ENCODE results near the gene ZNF808.
"Not testable (repeated sequence)": the region's sequence is repeated elsewhere in the genome, so short reads cannot be mapped to it uniquely, and the experiment has no call there.

The ZNF808 gene

DNA sequence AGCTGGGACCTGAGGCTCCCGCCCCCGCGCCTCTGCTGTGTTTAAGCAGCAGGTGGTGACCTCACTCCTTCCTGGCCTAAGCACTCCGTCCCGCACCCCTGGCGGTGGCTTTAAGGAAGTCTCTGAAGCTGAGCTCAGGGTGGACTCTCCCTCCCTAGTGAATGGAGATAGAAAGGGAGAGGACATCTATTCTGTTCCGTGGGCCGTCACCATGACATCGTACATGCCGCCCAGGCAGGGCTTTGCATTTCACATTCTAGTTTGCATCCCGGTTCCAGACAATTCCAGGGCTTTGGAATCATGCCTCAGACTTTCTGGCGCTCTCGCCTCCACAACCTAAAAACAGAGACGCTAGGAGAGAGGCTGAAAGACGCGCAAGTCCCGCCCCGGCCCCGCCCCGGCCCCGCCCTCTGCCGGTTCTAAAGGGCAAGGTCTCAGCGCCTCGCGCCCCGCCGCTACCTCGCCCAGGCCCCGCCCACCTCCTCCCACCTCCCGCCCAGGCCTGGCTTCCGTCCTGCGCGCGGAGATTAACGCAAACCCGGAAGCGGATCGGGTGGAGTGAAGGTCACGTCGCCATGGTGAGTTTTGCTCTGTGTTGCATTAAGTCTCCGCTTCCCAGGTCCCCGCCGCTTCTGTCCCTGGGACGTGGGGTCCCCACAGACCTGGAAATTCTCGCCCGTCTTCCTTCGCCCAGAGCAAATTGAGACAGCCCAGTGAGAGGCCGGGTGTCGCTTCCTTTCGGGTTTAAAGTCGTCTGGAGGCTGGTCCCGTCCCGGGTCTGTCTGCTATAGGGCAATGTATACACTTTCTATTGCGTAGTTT lies at the start of gene ZNF808:
Gene ZNF808, plus strand, starts transcription at position 535 of the 822 bp plus-strand sequence. CDS start 15,617 bp downstream, outside the sequence.
- FAIRE-seq: no peak

DNA sequence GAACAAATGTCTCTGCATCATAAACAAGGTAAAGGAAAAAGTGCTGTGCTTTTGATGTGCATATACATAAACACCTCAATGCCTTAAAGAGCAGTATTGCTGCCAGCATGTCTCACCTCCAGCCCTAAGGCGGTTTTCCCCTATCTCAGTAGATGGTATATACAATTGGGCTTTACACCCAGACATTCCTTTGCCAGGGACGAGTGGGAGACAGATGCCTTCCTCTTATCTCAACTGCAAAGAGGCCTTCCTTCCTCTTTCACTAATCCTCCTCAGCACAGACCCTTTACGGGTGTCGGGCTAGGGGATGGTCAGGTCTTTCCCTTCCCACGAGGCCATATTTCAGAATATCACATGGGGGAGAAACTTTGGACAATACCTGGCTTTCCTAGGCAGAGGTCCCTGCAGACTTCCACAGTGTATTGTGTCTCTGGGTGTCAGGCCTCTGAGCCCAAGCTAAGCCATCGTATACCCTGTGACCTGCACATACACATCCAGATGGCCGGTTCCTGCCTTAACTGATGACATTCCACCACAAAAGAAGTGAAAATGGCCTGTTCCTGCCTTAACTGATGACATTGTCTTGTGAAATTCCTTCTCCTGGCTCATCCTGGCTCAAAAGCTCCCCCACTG lies 43.2 kb upstream of the ZNF808 start:
- FAIRE-seq: not testable (repeated sequence)

DNA sequence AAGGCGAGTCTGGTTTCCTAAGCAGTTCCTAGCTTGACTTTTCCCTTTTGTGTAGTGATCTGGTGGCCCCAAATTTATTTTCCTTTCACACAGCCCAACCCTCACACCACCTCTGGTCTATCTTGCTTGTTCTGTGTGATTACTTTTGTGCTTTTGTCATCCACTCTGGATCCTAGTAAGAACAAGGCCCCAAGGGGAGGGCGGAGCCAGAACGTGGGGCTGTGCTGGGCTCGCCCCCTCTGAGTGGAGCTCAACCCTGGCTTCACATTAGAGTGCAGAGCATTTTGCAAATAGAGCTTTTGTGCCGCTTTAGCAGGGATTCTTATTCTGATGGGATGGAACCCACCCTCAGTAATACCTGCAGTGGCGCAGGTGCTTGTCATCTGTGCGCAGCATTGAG lies 42.4 kb upstream of the ZNF808 start:
- FAIRE-seq: not testable (repeated sequence)

DNA sequence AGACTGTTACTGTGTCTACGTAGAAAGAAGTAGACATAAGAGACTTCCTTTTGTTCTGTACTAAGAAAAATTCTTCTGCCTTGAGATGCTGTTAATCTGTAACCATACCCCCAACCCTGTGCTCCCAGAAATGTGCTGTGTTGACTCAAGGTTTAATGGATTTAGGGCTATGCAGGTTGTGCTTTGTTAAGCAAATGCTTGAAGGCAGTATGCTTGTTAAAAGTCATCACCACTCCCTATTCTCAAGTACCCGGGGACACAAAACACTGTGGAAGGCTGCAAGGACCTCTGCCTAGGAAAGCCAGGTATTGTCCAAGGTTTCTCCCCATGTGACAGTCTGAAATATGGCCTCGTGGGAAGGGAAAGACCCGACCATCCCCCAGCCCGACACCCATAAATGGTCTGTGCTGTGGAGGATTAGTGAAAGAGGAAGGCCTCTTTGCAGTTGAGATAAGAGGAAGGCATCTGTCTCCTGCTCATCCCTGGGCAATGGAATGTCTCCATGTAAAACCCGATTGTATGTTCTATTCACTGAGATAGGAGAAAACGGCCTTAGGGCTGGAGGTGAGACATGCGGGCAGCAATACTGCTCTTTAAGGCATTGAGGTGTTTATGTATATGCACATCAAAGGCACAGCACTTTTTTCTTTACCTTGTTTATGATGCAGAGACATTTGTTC lies 41.8 kb upstream of the ZNF808 start:
- not testable (repeated sequence) for FAIRE-seq

DNA sequence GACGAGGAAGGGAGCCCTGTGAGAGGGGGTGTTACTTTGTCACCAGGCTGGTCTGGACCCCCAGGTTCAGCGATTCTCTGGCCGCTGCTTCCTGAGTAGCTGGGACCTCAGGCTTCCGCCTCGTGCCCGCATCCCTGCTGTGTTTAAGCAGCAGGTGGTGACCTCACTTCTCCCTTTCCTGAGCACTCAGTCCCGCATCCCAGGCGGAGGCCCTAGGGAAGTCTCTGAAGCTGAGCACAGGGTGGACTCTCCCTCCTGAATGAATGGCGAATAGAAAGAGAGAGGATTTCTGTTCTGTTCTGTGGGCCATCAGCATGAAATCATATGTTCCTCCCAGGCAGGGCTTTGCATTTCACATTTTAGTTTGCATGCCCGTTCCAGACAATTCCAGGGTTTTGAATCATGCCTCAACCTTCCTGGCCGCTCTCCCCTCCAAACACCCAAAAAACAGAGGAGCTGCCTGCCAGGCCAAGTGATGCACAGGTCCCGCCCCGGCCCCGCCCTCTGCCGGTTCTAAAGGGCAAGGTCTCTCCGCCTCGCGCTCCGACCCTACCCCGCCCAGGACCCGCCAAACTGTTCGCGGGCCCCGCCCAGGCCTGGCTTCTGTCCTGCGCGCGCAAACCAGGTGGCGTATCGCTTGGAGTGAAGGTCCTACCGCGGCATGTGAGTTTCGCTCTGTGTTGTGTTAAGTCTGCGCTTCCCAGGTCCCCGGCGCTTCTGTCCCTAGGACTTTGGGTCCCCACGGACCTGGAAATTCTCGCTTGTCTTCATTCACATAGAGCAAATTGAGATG lies 35.1 kb upstream of the ZNF808 start:
- no peak for FAIRE-seq

DNA sequence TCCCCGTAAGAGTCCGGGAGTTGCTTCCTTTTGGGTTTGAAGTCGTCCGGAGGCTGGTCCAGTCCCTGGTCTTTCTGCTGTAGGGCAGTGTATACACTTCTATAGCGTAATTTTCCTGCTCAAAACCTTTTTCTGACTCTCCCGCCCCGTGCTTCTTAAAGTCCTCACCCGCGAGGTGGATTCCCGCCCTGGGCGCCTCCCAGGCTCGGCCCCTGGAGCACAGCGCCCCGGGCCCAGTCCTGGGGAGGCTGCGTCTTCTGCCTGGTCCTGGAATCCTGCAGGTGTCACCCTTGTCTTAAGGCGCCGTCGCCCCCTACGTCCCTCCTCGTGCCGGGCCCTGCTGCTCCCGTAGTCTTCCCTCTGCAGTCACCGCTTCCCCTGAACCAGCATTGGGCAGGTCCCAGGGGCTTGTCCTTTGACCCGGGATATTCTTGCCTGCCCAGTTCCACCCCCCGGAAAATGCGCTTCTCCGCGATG lies 34.4 kb upstream of the ZNF808 start:
- FAIRE-seq: no peak

DNA sequence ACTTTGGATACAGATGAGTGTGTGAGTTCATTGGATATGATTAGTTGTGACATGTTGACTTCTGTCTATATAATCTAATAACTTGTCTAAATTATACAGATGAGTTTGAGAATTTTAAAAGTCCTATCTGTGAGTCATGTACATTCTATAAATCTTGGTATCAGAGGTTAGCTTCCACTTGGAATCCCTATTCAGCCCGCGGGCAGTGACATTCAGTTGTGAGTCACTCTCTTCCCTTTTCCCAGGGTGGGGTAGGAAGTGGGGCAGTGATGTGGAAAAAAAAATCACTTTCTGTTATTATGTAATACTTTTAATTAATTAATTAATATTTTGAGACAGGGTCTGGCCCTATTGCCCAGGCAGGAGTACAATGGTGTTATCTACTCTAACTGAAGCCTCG lies 33.0 kb upstream of the ZNF808 start:
- FAIRE-seq: no peak

DNA sequence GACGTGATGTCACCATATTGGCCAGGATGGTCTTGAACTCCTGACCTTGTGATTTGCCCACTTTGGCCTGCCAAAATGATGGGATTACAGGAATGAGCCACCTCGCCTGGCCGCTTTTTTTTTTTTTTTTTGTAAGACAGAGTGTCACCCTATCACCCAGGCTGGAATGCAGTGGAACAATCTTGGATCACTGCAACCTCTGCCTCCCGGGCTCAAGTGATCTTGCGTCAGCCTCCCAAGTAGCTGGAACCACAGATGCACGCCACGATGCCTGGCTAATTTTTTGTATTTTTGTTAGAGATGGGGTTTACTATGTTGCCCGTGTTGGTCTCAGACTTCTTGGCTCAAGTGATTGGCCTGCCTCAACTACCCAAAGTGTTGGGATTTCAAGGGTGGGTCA lies 28.9 kb upstream of the ZNF808 start:
- FAIRE-seq: no peak

DNA sequence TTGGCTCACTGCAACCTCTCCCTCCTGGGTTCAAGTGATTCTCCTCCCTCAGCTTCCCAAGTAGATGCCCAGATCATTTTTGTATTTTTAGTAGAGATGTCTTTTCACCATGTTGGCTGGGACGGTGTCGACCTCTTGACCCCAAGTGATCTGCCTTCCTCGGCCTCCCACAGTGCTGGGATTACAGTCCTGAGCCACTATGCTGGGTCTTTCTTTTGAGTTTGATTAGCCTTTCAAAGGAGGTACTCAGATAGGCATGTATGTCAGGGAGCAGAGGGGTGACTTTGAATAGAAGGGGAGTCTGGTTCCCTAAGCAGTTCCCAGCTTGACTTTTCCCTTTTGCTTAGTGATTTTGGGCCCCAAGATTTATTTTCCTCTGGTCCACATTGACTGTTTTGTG lies 27.0 kb upstream of the ZNF808 start:
- FAIRE-seq: not testable (repeated sequence)

DNA sequence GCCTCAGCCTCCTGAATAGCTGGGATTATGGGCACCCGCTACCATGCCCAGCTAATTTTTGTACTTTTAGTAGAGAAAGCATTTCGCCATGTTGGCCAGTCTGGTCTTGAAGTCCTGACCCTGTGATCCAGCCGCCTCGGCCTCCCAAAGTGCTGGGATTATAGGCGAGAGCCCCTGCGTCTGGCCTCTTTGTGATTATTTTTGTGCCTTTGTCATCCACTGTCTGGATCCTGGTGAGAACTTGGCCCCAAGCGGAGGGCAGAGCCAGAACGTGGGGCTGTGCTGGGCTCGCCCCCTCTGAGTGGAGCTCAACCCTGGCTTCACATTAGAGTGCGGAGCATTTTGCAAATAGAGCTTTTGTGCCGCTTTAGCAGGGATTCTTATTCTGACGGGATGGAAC lies 26.5 kb upstream of the ZNF808 start:
- FAIRE-seq: not testable (repeated sequence)

DNA sequence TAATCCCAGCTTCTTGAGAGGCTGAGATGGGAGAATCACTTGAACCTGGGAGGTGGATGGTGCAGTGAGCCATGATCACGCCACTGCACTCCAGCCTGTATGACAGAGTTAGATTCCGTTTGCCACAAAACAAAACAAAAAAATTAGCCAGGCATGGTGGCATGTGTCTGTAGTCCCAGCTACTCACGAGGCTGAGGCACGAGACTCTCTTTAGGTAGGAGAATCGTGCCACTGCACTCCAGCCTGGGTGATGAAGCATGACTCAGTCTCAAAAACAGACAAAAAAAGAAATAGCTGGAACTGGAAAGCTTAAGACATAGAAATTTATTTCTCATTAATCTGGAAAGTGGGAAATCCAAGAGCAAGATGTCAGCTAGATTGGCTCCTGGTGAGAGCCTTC lies 20.2 kb upstream of the ZNF808 start:
- FAIRE-seq: no peak

DNA sequence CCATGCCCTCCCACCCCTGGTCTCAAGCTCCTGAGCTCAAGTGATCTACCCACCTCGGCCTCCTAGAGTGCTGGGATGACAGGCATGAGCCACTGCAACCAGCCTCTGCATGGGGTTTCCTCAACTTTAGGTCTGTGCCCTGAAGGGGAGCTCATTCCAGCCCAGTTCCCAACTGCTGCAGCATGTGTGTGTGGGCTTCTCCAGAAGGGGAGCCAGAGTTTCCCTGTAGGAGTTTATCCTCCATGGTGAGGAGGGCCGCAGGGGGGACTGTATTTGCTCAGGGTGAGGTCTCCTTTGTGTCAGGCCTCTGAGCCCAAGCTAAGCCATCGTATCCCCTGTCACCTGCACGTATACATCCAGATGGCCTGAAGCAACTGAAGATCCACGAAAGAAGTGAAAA lies 11.3 kb upstream of the ZNF808 start:
- FAIRE-seq: no peak

DNA sequence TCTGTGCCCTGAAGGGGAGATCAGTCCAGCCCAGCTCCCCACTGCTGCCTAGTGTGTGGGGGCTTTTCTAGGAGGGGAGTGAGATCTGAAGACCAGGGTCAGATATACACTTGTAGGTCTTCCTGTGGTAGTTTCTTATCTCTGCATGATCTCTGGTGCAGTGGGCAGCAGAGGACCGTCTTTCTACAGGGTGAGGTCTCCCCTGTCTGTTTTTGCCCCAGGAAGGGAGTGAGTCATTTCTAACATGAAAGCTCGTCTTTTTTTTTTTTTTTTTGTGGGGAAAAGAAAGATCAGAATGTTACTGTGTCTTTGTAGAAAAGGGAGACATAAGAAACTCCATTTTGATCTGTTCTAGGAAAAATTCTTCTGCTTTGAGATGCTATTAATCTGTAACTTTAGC lies 8.8 kb upstream of the ZNF808 start:
- FAIRE-seq: no peak

DNA sequence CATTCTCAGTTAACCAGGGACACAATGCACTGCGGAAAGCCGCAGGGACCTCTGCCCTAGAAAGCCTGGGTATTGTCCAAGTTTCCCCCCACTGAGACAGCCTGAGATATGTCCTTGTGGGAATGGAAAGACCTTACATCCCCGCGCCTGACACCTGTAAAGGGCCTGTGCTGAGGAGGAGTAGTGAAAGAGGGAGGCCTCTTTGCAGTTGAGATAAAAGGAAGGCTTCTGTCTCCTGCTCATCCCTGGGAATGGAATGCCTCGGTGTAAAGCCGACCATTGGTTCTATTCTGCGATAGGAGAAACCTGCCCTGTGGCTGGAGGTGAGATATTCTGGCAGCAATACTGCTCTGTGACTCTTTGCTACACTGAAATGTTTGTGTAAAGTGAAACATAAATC lies 8.3 kb upstream of the ZNF808 start:
- FAIRE-seq: not testable (repeated sequence)

DNA sequence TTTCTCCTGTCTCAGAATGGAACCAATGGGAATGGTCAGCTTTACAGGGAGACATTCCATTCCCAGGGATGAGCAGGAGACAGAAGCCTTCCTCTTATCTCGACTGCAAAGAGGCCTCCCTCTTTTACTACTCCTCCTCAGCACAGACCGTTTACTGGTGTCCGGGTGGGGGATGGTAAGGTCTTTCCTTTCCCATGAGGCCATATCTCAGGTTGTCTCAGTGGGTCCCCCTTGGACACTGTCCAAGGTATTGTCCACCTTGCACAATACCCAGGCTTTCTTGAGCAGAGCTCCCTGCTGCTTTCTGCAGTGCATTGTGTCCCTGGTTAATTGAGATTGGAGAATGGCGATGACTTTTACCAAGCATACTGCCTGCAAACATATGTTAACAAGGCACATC lies 7.5 kb upstream of the ZNF808 start:
- FAIRE-seq: no peak

DNA sequence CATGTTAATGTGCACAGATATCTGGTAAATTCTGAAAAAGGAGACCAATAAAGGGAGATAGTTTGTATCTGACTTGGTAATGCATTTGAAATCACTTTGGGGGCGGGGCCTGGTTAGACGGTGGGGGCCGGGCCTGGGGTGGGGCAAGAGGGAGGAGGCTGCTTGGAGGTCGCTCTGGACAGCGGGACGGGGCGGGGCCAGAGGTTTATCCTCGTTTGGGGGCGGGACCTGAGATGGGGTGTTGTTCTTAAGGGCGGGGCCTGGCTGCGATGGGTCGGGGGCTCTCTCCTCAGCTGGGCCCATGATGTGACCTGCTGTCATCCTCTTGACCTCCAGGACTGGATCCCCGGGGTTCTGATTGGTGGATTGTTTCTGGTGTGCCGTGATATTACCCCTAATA lies 4.9 kb upstream of the ZNF808 start:
- no peak for FAIRE-seq

DNA sequence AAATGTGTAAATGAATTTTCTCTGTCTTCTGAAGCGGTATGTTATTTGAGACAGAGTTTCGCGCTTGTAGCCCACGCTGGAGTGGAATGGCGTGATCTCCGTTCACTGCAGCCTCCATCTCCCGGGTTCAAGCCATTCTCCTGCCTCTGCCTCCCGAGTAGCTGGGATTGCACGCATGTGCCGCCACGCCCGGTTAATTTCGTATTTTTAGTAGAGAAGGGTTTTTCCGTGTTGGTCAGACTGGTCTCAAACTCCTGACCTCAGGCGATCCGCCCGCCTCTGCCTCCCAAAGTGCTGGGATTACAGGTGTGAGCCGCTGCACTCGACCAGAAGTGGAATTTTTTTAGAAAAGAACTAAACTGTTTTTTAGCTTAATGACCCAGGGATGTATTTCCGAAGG lies 3.4 kb upstream of the ZNF808 start:
- no peak for FAIRE-seq

DNA sequence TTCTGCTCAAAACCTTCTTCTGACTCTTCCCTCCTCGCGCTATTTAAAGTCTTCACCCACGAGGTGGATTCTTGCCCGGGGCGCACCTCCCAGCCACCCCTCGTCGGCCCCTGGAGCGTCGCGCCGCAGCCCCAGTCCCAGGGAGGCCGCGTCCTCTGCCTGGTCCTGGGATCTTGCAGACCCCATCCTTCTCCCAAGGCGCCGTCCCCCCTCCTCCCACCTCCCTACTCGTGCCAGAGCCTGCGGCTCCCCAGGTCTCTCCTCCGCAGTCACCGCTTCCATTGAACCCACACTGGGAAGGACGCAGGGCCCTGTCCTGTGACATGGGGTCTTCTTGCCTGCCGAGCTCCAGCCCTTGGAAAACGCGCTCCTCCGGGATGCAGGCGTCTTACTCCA lies 486 bp downstream of the ZNF808 start:
- no peak for FAIRE-seq

DNA sequence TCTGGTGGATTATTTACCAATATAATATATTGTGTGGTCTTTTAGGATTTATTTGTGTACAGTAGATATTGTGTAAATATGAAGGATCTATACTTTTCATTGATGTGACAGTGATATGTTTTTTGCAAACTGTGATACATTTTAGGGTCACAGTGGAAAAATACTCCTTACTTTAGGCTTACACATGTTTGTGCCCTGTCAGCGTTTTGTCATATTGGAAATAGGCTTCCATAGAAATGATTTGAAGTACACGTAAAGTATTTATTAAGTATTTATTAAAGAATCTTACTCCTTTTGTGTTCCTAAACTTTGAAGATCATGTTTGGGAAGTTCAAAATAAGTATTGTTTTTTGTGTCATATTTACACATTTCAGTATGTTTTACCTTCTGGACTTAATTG lies 5.0 kb downstream of the ZNF808 start:
- no peak for FAIRE-seq

DNA sequence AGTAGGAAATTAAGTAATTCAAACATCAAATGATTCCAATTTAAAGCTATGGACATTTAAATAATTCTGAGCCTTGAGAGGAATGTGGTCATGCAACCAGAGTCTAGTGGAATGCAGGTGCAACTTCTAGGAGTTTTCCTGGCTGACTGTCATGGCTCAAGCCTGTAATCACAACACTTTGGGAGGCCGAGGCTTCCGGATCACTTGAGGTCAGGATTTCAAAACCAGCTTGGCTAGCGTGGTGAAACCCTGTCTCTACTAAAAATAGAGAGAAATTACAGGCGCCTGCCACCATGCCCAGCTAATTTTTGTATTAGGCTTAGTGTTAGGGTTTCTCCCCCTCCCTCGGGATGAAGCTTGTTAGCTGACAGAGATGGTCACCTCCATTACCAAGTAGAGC lies 6.4 kb downstream of the ZNF808 start:
- FAIRE-seq: no peak

DNA sequence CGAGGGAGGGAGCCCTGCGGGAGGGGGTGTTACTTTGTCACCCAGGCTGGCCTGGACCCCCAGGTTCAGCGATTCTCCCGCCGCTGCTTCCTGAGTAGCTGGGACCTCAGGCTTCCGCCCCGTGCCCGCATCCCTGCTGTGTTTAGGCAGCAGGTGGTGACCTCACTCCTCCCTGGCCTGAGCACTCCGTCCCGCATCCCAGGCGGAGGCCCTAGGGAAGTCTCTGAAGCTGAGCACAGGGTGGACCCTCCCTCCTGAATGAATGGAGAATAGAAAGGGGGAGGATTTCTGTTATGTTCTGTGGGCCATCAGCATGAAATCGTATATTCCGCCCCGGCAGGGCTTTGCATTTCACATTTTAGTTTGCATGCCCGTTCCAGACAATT lies 7.9 kb downstream of the ZNF808 start:
- not testable (repeated sequence) for FAIRE-seq

DNA sequence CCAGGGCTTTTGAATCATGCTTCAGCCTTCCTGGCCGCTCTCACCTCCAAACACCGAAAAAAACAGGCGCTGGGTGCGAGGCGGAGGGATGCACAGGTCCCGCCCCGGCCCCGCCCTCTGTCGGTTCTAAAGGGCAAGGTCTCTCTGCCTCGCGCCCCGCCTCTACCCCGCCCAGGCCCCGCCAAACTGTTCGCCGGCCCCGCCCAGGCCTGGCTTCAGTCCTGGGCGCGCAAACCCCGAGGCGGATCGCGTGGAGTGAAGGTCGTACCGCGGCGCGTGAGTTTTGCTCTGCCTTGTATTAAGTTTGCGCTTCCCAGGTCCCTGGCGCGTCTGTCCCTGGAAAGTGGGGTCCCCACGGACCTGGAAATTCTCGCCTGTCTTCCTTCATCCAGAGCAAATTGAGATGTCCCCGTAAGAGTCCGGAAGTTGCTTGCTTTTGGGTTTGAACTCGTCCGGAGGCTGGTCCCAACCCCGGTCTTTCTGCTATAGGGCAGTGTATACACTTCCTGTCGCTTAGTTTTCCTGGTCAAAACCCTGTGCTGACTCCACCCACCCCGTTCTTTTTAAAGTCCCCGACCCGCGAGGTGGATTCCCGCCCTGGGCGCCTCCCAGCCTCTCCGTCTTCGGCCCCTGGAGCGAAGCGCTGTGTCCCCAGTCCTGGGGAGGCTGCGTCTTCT lies 8.4 kb downstream of the ZNF808 start:
- no peak for FAIRE-seq

DNA sequence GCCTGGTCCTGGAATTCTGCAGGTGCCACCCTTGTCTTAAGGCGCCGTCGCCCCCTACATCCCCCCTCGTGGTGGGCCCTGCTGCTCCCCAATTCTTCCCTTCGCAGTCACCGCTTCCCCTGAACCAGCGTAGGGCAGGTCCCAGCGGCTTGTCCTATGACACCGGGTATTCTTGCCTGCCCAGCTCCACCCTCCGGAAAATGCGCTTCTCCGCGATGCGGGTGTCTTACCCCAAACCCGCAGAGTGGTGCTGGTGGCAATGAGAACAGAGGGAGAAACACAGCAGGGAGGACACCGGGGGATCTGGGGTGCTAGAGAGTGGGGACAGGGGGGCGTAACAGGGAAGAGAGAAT lies 9.0 kb downstream of the ZNF808 start:
- FAIRE-seq: no peak

All from TTC549 (cell line).